ES-I3 (cell line): ENCODE results near the gene DERL3.

ENCODE experiments used
- H3K36me3 ChIP-seq: 2 replicates; pipeline ENCODE4 v1.6.1; 2013; ENCODE audit warnings: mild to moderate bottlenecking, low read length, control low read depth, moderate library complexity; ENCODE audit not compliant: insufficient read depth
- H3K4me1 ChIP-seq: 2 replicates; pipeline ENCODE4 v1.6.1; 2013; ENCODE audit warnings: mild to moderate bottlenecking, control low read depth, low read length; ENCODE audit not compliant: insufficient read depth
- H3K9ac ChIP-seq: 2 replicates; pipeline ENCODE4 v1.6.1; 2013; ENCODE audit warnings: low read depth, mild to moderate bottlenecking, low read length, moderate library complexity
- H3K9me3 ChIP-seq: 2 replicates; pipeline ENCODE4 v1.6.1; 2013; ENCODE audit warnings: mild to moderate bottlenecking, low read length, moderate library complexity; ENCODE audit not compliant: control insufficient read depth, insufficient read depth

DERL3 gene

GRCh38 chr22:23857606-23858483 lies 19.0 kb upstream of the DERL3 start, which contains the start of gene SLC2A11:
SLC2A11 (plus strand) TSS chr22:23857875; CDS start chr22:23858000, 125 bp downstream.
- Histone ChIP-seq H3K9me3 (no peaks in the 10 kb centered on the region), H3K36me3 (no peaks in the 10 kb centered on the region), H3K9ac (peak within 1 kb of the TSS; percentile 61), H3K4me1 (peaks cover 7% of the 10 kb centered on the region; the same call in 1 of the 2 replicates)

GRCh38 chr22:23856721-23857605 lies 18.2 kb upstream of the DERL3 start:
- Histone ChIP-seq H3K4me1 (peaks cover 7% of the 10 kb centered on the region; the same call in 1 of the 2 replicates), H3K36me3 (no peaks in the 10 kb centered on the region), H3K9ac (peak overlapping the region; percentile 61), H3K9me3 (no peaks in the 10 kb centered on the region)

- no peaks in the 10 kb centered on the region for H3K36me3 ChIP-seq
- H3K9me3 ChIP-seq = no peaks in the 10 kb centered on the region
- peaks cover 22% of the 10 kb centered on the region for H3K4me1 ChIP-seq
- H3K9ac ChIP-seq = no peak overlapping the region; the same call in 1 of the 2 replicates
Measured at GRCh38 chr22:23850136-23850611, 11.4 kb upstream of the DERL3 start.

GRCh38 chr22:23849009-23850006 lies 10.5 kb upstream of the DERL3 start:
- Histone ChIP-seq H3K9me3 (no peaks in the 10 kb centered on the region), H3K4me1 (peaks cover 22% of the 10 kb centered on the region), H3K9ac (peak overlapping the region; percentile 33; the same call in 1 of the 2 replicates), H3K36me3 (no peaks in the 10 kb centered on the region)

- no peak overlapping the region for H3K9ac ChIP-seq
- peaks cover 22% of the 10 kb centered on the region for H3K4me1 ChIP-seq
- H3K9me3 ChIP-seq = no peaks in the 10 kb centered on the region
Measured at GRCh38 chr22:23847991-23848864, 9.4 kb upstream of the DERL3 start.

GRCh38 chr22:23847310-23847920 lies 8.6 kb upstream of the DERL3 start:
- Histone ChIP-seq H3K4me1 (peaks cover 22% of the 10 kb centered on the region), H3K36me3 (no peaks in the 10 kb centered on the region), H3K9ac (no peak overlapping the region), H3K9me3 (no peaks in the 10 kb centered on the region)

More at GRCh38 chr22:23847991-23848864, 9.4 kb upstream of the DERL3 start:
- H3K36me3 ChIP-seq = no peaks in the 10 kb centered on the region

- Histone ChIP-seq H3K36me3 (no peaks in the 10 kb centered on the region), H3K9ac (no peak overlapping the region), H3K4me1 (peaks cover 26% of the 10 kb centered on the region), H3K9me3 (no peaks in the 10 kb centered on the region)
Measured at GRCh38 chr22:23846081-23846469, 7.3 kb upstream of the DERL3 start.

- no peaks in the 10 kb centered on the region for H3K9me3 ChIP-seq
- no peaks in the 10 kb centered on the region for H3K36me3 ChIP-seq
- H3K9ac ChIP-seq = no peak overlapping the region
- peaks cover 26% of the 10 kb centered on the region for H3K4me1 ChIP-seq
Measured at GRCh38 chr22:23845265-23846080, 6.7 kb upstream of the DERL3 start.

- Histone ChIP-seq H3K9ac (no peak overlapping the region), H3K9me3 (no peaks in the 10 kb centered on the region), H3K4me1 (peaks cover 26% of the 10 kb centered on the region), H3K36me3 (no peaks in the 10 kb centered on the region)
Measured at GRCh38 chr22:23844739-23845202, 6.0 kb upstream of the DERL3 start.

GRCh38 chr22:23842599-23842998 lies 3.8 kb upstream of the DERL3 start:
- no peaks in the 10 kb centered on the region for H3K9me3 ChIP-seq
- no peak overlapping the region for H3K9ac ChIP-seq
- peaks cover 21% of the 10 kb centered on the region for H3K4me1 ChIP-seq
- H3K36me3 ChIP-seq = no peaks in the 10 kb centered on the region

- no peaks in the 10 kb centered on the region for H3K36me3 ChIP-seq
- no peaks in the 10 kb centered on the region for H3K9me3 ChIP-seq
- H3K9ac ChIP-seq = no peak overlapping the region
- peaks cover 19% of the 10 kb centered on the region for H3K4me1 ChIP-seq
Measured at GRCh38 chr22:23841736-23842445, 3.1 kb upstream of the DERL3 start.
